ENCODE data around the gene SLC25A19. TPM values are rescaled to one million over a fixed set of nuclear protein-coding genes. Genes with fewer than 3 reads are reported as not detected.

Gene SLC25A19
- total and polyA plus RNA-seq, 10 of the 15 experiments (the other 5 are each of a cell fraction or from before 2014, with no cell fraction given) = 32.9 to 91.6 (median 53.7) TPM

- intact Hi-C loops (cut with micrococcal nuclease; ENCODE audit: unreplicated experiment) = no loop called here
- ChIA-PET CTCF (interaction anchor here (0.6 to 2.0 kb wide), 12 partner anchors 10 to 276 kb away, joined by 3 to 7 read pairs (median 4); partner anchors contain the start of gene MIF4GD), SMC1A (ENCODE audit: uncharacterized antibody, unreplicated experiment) (interaction anchor here (0.9 to 1.2 kb wide), 2 partner anchors 123 to 277 kb away, joined by 3 to 4 read pairs; no protein-coding TSS in a partner anchor), POLR2A (interaction anchor here (1.0 kb wide), 1 partner anchor 23 kb away, joined by 3 read pairs; no protein-coding TSS in a partner anchor), RAD21 (ENCODE audit: unreplicated experiment) (interaction anchor here (0.8 to 0.9 kb wide), 3 partner anchors 33 to 275 kb away, joined by 3 to 4 read pairs (median 4); partner anchors contain the start of gene MIF4GD)
- DNase-seq (ENCODE audit: low read depth, low spot score) (no peak), ATAC-seq (no peak), FAIRE-seq (no peak)
- Histone ChIP-seq H2AFZ (ENCODE audit: control insufficient read depth, low read depth, low read length) (no peak overlapping the region), H3K9ac (ENCODE audit: control insufficient read depth, insufficient read depth, low read length) (no peak overlapping the region), H3K27ac (ENCODE audit: control insufficient read depth, insufficient read depth) (no peak overlapping the region), H3K36me3 (ENCODE audit: control insufficient read depth in 2 of 2, insufficient read depth in 2 of 2, low read length in 1 of 2) (peaks cover 54 to 58% of the 10 kb centered on the region in 2 experiments), H3K9me3 (replicated peaks; ENCODE audit: control insufficient read depth, insufficient read depth, low read length) (no peaks in the 10 kb centered on the region), H3K4me1 (ENCODE audit: control insufficient read depth, insufficient read depth, low read length) (peaks cover 15% of the 10 kb centered on the region), H3K27me3 (replicated peaks in 1 of 2; ENCODE audit: control insufficient read depth in 2 of 2, insufficient read depth in 2 of 2, low read length in 1 of 2) (no peaks in the 10 kb centered on the region), H3K4me2 (ENCODE audit: control insufficient read depth, insufficient read depth) (no peak overlapping the region), H4K20me1 (ENCODE audit: control insufficient read depth, insufficient read depth) (no peaks in the 10 kb centered on the region; the same call in 1 of the 2 replicates), H3K79me2 (ENCODE audit: control insufficient read depth, insufficient read depth, low read length) (no peaks in the 10 kb centered on the region), H3K4me3 (no peak overlapping the region)
- TF ChIP-seq POLR2A (IDR thresholded peaks at IDR 0.05; ENCODE audit: low read depth, low read length) (peak; percentile 62), SUPT20H (IDR thresholded peaks at IDR 0.05; ENCODE audit: borderline replicate concordance, control insufficient read depth, low read depth, low read length) (no peak)
- in situ Hi-C loops (cut with MboI) = no loop called here
- TSS peak; percentile 13 for BruUV-seq (replicated peaks)
- WGBS (ENCODE audit: insufficient coverage, insufficient replicate concordance, low lambda C conversion rate, missing lambda C conversion rate) = 83% methylated on average over 12 of the region's 12 CpGs
Observed at GRCh38 chr17:75237100-75238014, 51.9 kb downstream of the SLC25A19 start.

- Histone ChIP-seq H3K4me1 (ENCODE audit: control insufficient read depth, insufficient read depth, low read length) (no peaks in the 10 kb centered on the region), H3K27me3 (replicated peaks in 1 of 2; ENCODE audit: control insufficient read depth in 2 of 2, insufficient read depth in 2 of 2, low read length in 1 of 2) (no peaks in the 10 kb centered on the region), H2AFZ (ENCODE audit: control insufficient read depth, low read depth, low read length) (no peak overlapping the region), H3K9ac (ENCODE audit: control insufficient read depth, insufficient read depth, low read length) (no peak overlapping the region), H4K20me1 (ENCODE audit: control insufficient read depth, insufficient read depth) (no peaks in the 10 kb centered on the region), H3K4me3 (no peak overlapping the region), H3K4me2 (ENCODE audit: control insufficient read depth, insufficient read depth) (no peak overlapping the region), H3K9me3 (replicated peaks; ENCODE audit: control insufficient read depth, insufficient read depth, low read length) (no peaks in the 10 kb centered on the region), H3K79me2 (ENCODE audit: control insufficient read depth, insufficient read depth, low read length) (no peaks in the 10 kb centered on the region), H3K36me3 (ENCODE audit: control insufficient read depth in 2 of 2, insufficient read depth in 2 of 2, low read length in 1 of 2) (peaks cover 40 to 49% of the 10 kb centered on the region in 2 experiments), H3K27ac (ENCODE audit: control insufficient read depth, insufficient read depth) (no peak overlapping the region)
- SMC1A ChIA-PET (ENCODE audit: uncharacterized antibody, unreplicated experiment) = no interaction called here
- BruUV-seq (replicated peaks) = no TSS peak
- no peak for ATAC-seq
- no peak for DNase-seq (ENCODE audit: low read depth, low spot score)
- POLR2A ChIA-PET = no interaction called here
- intact Hi-C loops (cut with micrococcal nuclease; ENCODE audit: unreplicated experiment) = no loop called here
- TF ChIP-seq SMARCA5 (IDR thresholded peaks at IDR 0.05) (no peak), HCFC1 (IDR thresholded peaks at IDR 0.05; ENCODE audit: low read length) (no peak), RELA (IDR thresholded peaks at IDR 0.05; ENCODE audit: borderline replicate concordance, partially characterized antibody) (no peak), TCF3 (IDR thresholded peaks at IDR 0.05; ENCODE audit: borderline replicate concordance, insufficient read depth, low read depth, low read length) (no peak)
- in situ Hi-C loops (cut with MboI) = no loop called here
- no peak for FAIRE-seq
- CTCF ChIA-PET = interaction anchor here (1.6 kb wide), 1 partner anchor 31 kb away, joined by 4 read pairs; no protein-coding TSS in a partner anchor
- RAD21 ChIA-PET (ENCODE audit: unreplicated experiment) = no interaction called here
- 97% methylated on average over 13 of the region's 13 CpGs for WGBS (ENCODE audit: insufficient coverage, insufficient replicate concordance, low lambda C conversion rate, missing lambda C conversion rate)
Observed at GRCh38 chr17:75232786-75233185, 56.4 kb downstream of the SLC25A19 start.

Measured in GM12878 (cell line).